ENCODE measurements around the gene GRK4.

Gene GRK4

DNA sequence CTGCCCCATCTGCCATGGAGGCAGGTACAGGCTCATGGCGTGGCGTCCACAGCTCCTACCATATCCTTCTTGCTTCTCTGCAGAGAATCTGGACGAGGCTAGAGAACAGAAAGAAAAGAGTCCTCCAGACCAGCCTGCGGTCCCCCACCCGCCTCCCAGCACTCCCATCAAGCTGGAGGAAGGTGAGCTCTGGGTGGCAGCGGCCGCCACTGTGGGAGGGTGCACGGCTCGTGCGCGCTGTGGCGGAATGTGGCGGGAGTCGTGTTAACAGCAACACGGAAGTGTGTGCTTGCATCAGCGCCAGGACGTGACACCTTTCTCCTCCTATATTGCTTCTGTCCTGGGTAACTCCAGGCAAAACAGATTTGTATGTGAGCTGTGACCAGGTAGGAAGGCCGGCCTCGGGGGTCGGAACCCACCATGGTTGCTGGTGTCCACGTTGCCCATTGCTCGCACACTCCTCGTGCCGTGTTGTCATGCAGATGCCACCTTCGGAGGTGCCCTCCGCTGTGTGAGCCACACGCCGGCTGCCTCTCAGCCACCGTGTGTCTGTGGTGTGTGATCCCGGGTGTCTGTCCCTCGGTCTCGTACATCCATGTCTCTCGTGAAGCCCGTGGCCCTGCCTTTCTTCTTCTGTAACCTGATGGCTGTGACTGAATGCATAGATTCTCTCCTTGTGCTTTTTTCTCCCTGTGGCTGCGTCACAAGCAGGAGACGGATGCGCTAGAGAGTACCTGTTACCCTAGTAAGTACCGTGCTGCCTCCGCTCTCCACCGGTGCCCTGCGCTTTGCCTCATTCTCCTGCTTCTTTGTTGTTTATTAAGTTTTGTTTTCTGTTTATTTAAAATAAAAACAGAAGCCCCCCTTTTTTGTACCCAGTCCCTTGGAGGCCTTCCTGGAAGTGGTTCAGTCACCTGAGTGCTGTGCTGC lies 37.2 kb upstream of the GRK4 start:
- TF ChIP-seq MAX (IDR thresholded peaks at IDR 0.05; ENCODE audit: low read depth, low read length) (no peak), MYC (IDR thresholded peaks at IDR 0.05; ENCODE audit: low read depth, low read length) (no peak), POLR2A (IDR thresholded peaks at IDR 0.05; ENCODE audit: extremely low read depth, insufficient read length) (no peak)
- TF ChIP-seq, protein P1, sequence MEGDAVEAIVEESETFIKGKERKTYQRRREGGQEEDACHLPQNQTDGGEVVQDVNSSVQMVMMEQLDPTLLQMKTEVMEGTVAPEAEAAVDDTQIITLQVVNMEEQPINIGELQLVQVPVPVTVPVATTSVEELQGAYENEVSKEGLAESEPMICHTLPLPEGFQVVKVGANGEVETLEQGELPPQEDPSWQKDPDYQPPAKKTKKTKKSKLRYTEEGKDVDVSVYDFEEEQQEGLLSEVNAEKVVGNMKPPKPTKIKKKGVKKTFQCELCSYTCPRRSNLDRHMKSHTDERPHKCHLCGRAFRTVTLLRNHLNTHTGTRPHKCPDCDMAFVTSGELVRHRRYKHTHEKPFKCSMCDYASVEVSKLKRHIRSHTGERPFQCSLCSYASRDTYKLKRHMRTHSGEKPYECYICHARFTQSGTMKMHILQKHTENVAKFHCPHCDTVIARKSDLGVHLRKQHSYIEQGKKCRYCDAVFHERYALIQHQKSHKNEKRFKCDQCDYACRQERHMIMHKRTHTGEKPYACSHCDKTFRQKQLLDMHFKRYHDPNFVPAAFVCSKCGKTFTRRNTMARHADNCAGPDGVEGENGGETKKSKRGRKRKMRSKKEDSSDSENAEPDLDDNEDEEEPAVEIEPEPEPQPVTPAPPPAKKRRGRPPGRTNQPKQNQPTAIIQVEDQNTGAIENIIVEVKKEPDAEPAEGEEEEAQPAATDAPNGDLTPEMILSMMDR (IDR thresholded peaks at IDR 0.05; ENCODE audit: low read depth, low read length), result no peak
- no peak for DNase-seq (ENCODE audit: low read depth)

GRCh38 chr4:2927016-2927695 lies 36.2 kb upstream of the GRK4 start:
- no peak overlapping the region for H3K4me3 ChIP-seq (ENCODE audit: low read depth, low read length)
- TF ChIP-seq, protein P1 (IDR thresholded peaks at IDR 0.05; ENCODE audit: low read depth, low read length), result no peak
- TF ChIP-seq POLR2A (IDR thresholded peaks at IDR 0.05; ENCODE audit: extremely low read depth, insufficient read length) (no peak), MAX (IDR thresholded peaks at IDR 0.05; ENCODE audit: low read depth, low read length) (no peak), MYC (IDR thresholded peaks at IDR 0.05; ENCODE audit: low read depth, low read length) (no peak)

More for the DNA sequence above, 37.2 kb upstream of the GRK4 start:
- no peak overlapping the region for H3K4me3 ChIP-seq (ENCODE audit: low read depth, low read length)

GRCh38 chr4:2927696-2928075 lies 35.7 kb upstream of the GRK4 start:
- no peak for TF ChIP-seq MAX (IDR thresholded peaks at IDR 0.05; ENCODE audit: low read depth, low read length)
- no peak for TF ChIP-seq MYC (IDR thresholded peaks at IDR 0.05; ENCODE audit: low read depth, low read length)
- TF ChIP-seq POLR2A (IDR thresholded peaks at IDR 0.05; ENCODE audit: extremely low read depth, insufficient read length), result no peak
- TF ChIP-seq, protein P1 (IDR thresholded peaks at IDR 0.05; ENCODE audit: low read depth, low read length), result no peak
- DNase-seq (ENCODE audit: low read depth), result no peak

More at GRCh38 chr4:2927016-2927695, 36.2 kb upstream of the GRK4 start:
- DNase-seq (ENCODE audit: low read depth), result no peak

GRCh38 chr4:2928242-2929176 lies 34.9 kb upstream of the GRK4 start:
- peak; percentile 30 for DNase-seq (ENCODE audit: low read depth)
- TF ChIP-seq, protein P1 (IDR thresholded peaks at IDR 0.05; ENCODE audit: low read depth, low read length), result no peak
- TF ChIP-seq MYC (IDR thresholded peaks at IDR 0.05; ENCODE audit: low read depth, low read length), result no peak
- no peak overlapping the region for H3K4me3 ChIP-seq (ENCODE audit: low read depth, low read length)

More at GRCh38 chr4:2927696-2928075, 35.7 kb upstream of the GRK4 start:
- H3K4me3 ChIP-seq (ENCODE audit: low read depth, low read length), result no peak overlapping the region

DNA sequence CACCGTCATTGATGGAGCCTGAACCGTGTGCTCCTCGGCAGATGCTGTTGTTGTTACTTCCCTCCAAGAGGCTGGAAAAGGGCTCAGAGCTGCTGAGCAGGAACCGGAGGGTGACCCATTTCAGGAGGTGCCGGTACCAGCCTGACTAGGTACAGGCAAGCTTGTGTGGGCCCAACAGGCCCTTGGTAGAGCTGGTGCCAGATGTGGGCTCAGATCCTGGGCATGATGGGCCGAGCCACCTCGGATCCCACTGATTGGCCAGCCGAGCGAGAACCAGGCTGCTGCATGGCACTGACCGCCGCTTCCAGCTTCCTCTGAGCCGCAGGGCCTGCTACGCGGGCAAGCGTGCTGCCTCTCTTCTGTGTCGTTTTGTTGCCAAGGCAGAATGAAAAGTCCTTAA lies 33.9 kb upstream of the GRK4 start:
- TF ChIP-seq MAX (IDR thresholded peaks at IDR 0.05; ENCODE audit: low read depth, low read length) (no peak), POLR2A (IDR thresholded peaks at IDR 0.05; ENCODE audit: extremely low read depth, insufficient read length) (no peak)
- TF ChIP-seq, protein P1 (IDR thresholded peaks at IDR 0.05; ENCODE audit: low read depth, low read length), result no peak
- H3K4me3 ChIP-seq (ENCODE audit: low read depth, low read length), result no peak overlapping the region
- peak; percentile 33 for DNase-seq (ENCODE audit: low read depth)

All from NB4 (cell line).